Uterus (tissue), 4 donors: ENCODE results near the gene ROBO2. TPM values are rescaled to one million over a fixed set of nuclear protein-coding genes. Genes with fewer than 3 reads are reported as not detected.

Experiments used
- DNase-seq, 2 donors: peaks; one replicate each; pipeline ENCODE4 v3.0.0-alpha.2; 2019 to 2020
- H3K27ac ChIP-seq, 2 donors: fragments of 200-600 bp; sonication (generic); 1 replicate in 1 of 2; 2 replicates in 1 of 2; pipeline ENCODE4 v1.5.1; 2016 to 2018
- H3K27me3 ChIP-seq, 2 donors: fragments of 200-600 bp; sonication (generic); one replicate each; pipeline ENCODE4 v1.5.1; 2018 to 2019; ENCODE audit warnings: control low read depth in 1 of 2
- H3K36me3 ChIP-seq, 2 donors: fragments of 200-600 bp; sonication (generic); one replicate each; pipeline ENCODE4 v1.5.1; 2019; ENCODE audit warnings: control low read depth in 1 of 2
- H3K4me1 ChIP-seq, 2 donors: fragments of 200-600 bp; sonication (generic); one replicate each; pipeline ENCODE4 v1.5.1; 2018 to 2019; ENCODE audit warnings: control low read depth in 1 of 2
- H3K4me3 ChIP-seq, 2 donors: fragments of 200-600 bp; sonication (generic); 1 replicate in 1 of 2; 2 replicates in 1 of 2; pipeline ENCODE4 v1.5.1; 2018 to 2019; ENCODE audit warnings: mild to moderate bottlenecking in 1 of 2
- H3K9me3 ChIP-seq, 2 donors: fragments of 200-600 bp; sonication (generic); one replicate each; pipeline ENCODE4 v1.5.1; 2019; ENCODE audit warnings: control low read depth in 1 of 2
- POLR2A ChIP-seq, 2 donors: fragments of 450-650 bp; IDR thresholded peaks; one replicate each; pipeline ENCODE4 v1.6.1; 2016; ENCODE audit warnings: antibody characterized with exemption in 2 of 2, mild to moderate bottlenecking in 1 of 2, moderate library complexity in 1 of 2
- intact Hi-C: fragments of 100-400 bp; cut with DNase I; formaldehyde crosslinking; loops from one replicate; pipeline ENCODE4 v1.15.1; 2023; ENCODE audit warnings: low total_unique reads
- total RNA-seq, 4 donors: library from RNA; depleted of rRNA in 3 of 4; stranded (reverse); fragments of >200 nt in 3 of 4; gene quantifications; one replicate each; pipeline versions ENCODE4 v1.1.0 to v1.2.4, GENCODE V29; 2014 to 2023
- TF ChIP-seq, protein P1 (sequence below), 4 experiments: fragments of 200-600 bp in 2 of 4; fragments of 450-650 bp in 2 of 4; sonication (generic) in 2 of 4; IDR thresholded peaks; one replicate each; pipeline ENCODE4 v1.5.1; 2016 to 2019; ENCODE audit warnings: antibody characterized with exemption in 4 of 4, mild to moderate bottlenecking in 2 of 4, moderate library complexity in 1 of 4
- donor health status: DM: yes; HTN: yes; CAD: no.

ROBO2 gene
- total RNA-seq, 4 donors from 2014 or later, result 0.26 to 51.3 (median 0.49) TPM; not detected in 1

DNA sequence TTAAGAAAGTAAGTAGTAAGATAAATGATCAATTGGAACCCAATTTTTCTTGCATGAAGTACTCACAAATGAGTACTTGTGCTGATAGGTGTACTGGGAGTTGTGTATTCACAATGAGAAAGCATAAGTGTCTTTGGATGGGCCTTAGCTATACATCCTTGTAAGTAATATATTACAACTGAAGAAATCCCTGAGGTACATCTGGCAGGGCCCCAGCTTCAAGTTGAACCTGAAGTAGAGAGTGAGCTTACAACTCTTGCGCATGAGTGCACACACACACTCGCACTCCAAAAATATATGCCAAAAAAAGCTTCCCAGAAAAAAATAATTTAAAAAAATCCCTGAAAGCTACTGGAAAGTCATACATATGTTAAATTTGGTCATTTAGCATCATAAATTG lies 222.5 kb downstream of the ROBO2 start:
- H3K27ac ChIP-seq, result no peak overlapping the region
- no peaks in the 10 kb centered on the region for H3K36me3 ChIP-seq
- no peak for TF ChIP-seq POLR2A (IDR thresholded peaks at IDR 0.05)
- TF ChIP-seq, protein P1, sequence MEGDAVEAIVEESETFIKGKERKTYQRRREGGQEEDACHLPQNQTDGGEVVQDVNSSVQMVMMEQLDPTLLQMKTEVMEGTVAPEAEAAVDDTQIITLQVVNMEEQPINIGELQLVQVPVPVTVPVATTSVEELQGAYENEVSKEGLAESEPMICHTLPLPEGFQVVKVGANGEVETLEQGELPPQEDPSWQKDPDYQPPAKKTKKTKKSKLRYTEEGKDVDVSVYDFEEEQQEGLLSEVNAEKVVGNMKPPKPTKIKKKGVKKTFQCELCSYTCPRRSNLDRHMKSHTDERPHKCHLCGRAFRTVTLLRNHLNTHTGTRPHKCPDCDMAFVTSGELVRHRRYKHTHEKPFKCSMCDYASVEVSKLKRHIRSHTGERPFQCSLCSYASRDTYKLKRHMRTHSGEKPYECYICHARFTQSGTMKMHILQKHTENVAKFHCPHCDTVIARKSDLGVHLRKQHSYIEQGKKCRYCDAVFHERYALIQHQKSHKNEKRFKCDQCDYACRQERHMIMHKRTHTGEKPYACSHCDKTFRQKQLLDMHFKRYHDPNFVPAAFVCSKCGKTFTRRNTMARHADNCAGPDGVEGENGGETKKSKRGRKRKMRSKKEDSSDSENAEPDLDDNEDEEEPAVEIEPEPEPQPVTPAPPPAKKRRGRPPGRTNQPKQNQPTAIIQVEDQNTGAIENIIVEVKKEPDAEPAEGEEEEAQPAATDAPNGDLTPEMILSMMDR (IDR thresholded peaks at IDR 0.05), result no peak
- intact Hi-C loops, result no loop called here
- no peaks in the 10 kb centered on the region for H3K9me3 ChIP-seq
- no peaks in the 10 kb centered on the region for H3K27me3 ChIP-seq
- no peak overlapping the region for H3K4me3 ChIP-seq
- no peaks in the 10 kb centered on the region for H3K4me1 ChIP-seq
- DNase-seq, result no peak

- no peak overlapping the region for H3K27ac ChIP-seq
- H3K4me3 ChIP-seq, result no peak overlapping the region
- H3K36me3 ChIP-seq, result no peaks in the 10 kb centered on the region
- TF ChIP-seq, protein P1 (IDR thresholded peaks at IDR 0.05), result no peak
- TF ChIP-seq POLR2A (IDR thresholded peaks at IDR 0.05), result no peak
- intact Hi-C loops, result no loop called here
- no peaks in the 10 kb centered on the region for H3K9me3 ChIP-seq
- no peak for DNase-seq
- no peaks in the 10 kb centered on the region for H3K27me3 ChIP-seq
- no peaks in the 10 kb centered on the region for H3K4me1 ChIP-seq
These were observed 227.7 kb downstream of the ROBO2 start for GRCh38 chr3:77267589-77267988.

DNA sequence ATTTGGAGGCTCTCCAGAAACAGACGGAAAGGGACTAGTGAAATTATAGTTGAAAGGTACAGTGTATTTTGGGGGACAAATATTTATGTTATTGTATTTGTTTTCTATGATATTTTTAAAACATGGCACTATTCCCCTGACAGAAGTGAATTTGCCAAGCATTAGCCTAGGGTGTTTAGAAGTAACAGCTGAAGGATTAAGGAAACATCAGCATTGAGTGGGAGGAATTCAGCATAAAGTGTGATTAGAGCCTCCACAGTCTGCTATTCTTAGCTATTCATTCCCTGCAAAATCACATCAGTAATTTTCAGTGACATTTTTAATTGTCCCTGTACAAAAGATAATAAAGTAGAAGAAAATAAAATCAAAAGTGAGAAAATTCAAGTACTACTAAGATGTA lies 231.4 kb downstream of the ROBO2 start:
- no peak overlapping the region for H3K4me3 ChIP-seq
- no peaks in the 10 kb centered on the region for H3K36me3 ChIP-seq
- no peaks in the 10 kb centered on the region for H3K9me3 ChIP-seq
- H3K27me3 ChIP-seq, result no peaks in the 10 kb centered on the region
- TF ChIP-seq, protein P1 (IDR thresholded peaks at IDR 0.05), result no peak
- no peak for TF ChIP-seq POLR2A (IDR thresholded peaks at IDR 0.05)
- H3K4me1 ChIP-seq, result no peaks in the 10 kb centered on the region
- DNase-seq, result no peak
- no peak overlapping the region for H3K27ac ChIP-seq
- intact Hi-C loops, result no loop called here

DNA sequence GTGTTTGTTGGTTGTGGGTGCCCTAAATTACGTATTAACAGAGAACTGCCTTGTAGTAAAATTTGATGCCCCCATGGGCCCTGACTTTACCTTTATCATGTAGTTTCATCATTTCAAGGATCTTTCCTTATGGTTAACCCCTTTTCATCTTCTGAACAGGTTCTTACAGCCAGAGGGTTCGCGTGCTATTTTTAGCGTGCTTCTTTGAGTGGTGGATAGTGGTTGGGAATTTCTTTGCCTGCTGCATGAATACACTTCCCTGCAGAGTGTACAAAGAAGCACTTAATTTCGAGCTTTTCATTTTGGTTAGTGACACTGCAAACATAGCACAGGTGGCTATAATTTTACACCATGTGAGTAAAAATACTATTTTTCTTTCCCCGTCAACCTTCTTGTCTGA lies 231.8 kb downstream of the ROBO2 start:
- Histone ChIP-seq H3K27me3 (no peaks in the 10 kb centered on the region), H3K27ac (no peak overlapping the region), H3K9me3 (no peaks in the 10 kb centered on the region), H3K4me1 (no peaks in the 10 kb centered on the region), H3K36me3 (no peaks in the 10 kb centered on the region), H3K4me3 (no peak overlapping the region)
- intact Hi-C loops, result no loop called here
- TF ChIP-seq POLR2A (IDR thresholded peaks at IDR 0.05), result no peak
- TF ChIP-seq, protein P1 (IDR thresholded peaks at IDR 0.05), result no peak
- DNase-seq, result no peak

GRCh38 chr3:77279276-77279675 lies 239.4 kb downstream of the ROBO2 start:
- intact Hi-C loops, result no loop called here
- TF ChIP-seq POLR2A (IDR thresholded peaks at IDR 0.05), result no peak
- TF ChIP-seq, protein P1 (IDR thresholded peaks at IDR 0.05), result no peak
- Histone ChIP-seq H3K27me3 (no peaks in the 10 kb centered on the region), H3K9me3 (no peaks in the 10 kb centered on the region), H3K36me3 (no peaks in the 10 kb centered on the region), H3K4me1 (no peaks in the 10 kb centered on the region), H3K27ac (no peak overlapping the region), H3K4me3 (no peak overlapping the region)
- no peak for DNase-seq
